T-helper 1 cell treated with Interleukin-12 subunit alpha and Interleukin-12 subunit beta and Interleukin-4 antibody, amounts not matched to agents 30 μg/mL and 1 μg/mL, for 36 hours (primary cell): ENCODE data around the gene DNAJC15.
"Not testable (repeated sequence)": the region's sequence is repeated elsewhere in the genome, so short reads cannot be mapped to it uniquely, and the experiment has no call there.

Experiments used
- H3K27ac Mint-ChIP-seq: one replicate; pipeline ENCODE4 v1.8.0; 2021; ENCODE audit warnings: mild to moderate bottlenecking, mixed read lengths
- H3K27me3 Mint-ChIP-seq: one replicate; pipeline ENCODE4 v1.8.0; 2021; ENCODE audit warnings: low read depth, mixed read lengths
- H3K36me3 Mint-ChIP-seq: one replicate; pipeline ENCODE4 v1.8.0; 2021; ENCODE audit warnings: low read depth, mixed read lengths
- H3K4me1 Mint-ChIP-seq: one replicate; pipeline ENCODE4 v1.8.0; 2021; ENCODE audit warnings: low read depth, mixed read lengths
- H3K4me3 Mint-ChIP-seq: one replicate; pipeline ENCODE4 v1.8.0; 2021; ENCODE audit warnings: mild to moderate bottlenecking, moderate library complexity, mixed read lengths
- H3K9me3 Mint-ChIP-seq: one replicate; pipeline ENCODE4 v1.8.0; 2021; ENCODE audit warnings: mixed read lengths

DNAJC15 gene

DNA sequence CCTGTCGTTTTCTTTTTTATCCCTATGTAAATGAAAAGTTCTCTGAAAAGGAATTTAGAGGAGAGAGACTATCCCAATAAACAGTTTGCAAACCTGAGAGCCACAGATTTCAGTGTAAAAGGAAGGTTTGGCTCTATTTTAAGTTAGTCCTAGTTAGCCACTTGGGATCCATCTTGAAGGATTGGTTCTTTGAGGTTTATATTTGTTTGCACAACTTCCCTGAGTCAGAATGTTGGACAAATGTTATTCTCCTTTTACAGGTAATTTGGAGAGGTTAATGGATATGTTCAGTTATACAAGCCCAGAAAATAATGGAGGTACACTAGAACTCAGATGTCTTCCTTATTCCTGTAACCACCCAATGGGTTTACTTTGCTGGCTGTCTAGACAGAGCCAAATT is 2.6 kb upstream of the DNAJC15 start:
- H3K4me3 Mint-ChIP-seq = no peak overlapping the region
- H3K27ac Mint-ChIP-seq = no peak overlapping the region
- H3K9me3 Mint-ChIP-seq = no peaks in the 10 kb centered on the region
- peaks cover 5% of the 10 kb centered on the region for H3K27me3 Mint-ChIP-seq
- H3K36me3 Mint-ChIP-seq = peaks cover 4% of the 10 kb centered on the region
- H3K4me1 Mint-ChIP-seq = peaks cover 13% of the 10 kb centered on the region

GRCh38 chr13:43021926-43022670 is 1.3 kb upstream of the DNAJC15 start:
- H3K4me3 Mint-ChIP-seq = no peak overlapping the region
- H3K27ac Mint-ChIP-seq = no peak overlapping the region
- H3K9me3 Mint-ChIP-seq = no peaks in the 10 kb centered on the region
- H3K36me3 Mint-ChIP-seq = peaks cover 4% of the 10 kb centered on the region
- peaks cover 13% of the 10 kb centered on the region for H3K4me1 Mint-ChIP-seq
- H3K27me3 Mint-ChIP-seq = no peaks in the 10 kb centered on the region

DNA sequence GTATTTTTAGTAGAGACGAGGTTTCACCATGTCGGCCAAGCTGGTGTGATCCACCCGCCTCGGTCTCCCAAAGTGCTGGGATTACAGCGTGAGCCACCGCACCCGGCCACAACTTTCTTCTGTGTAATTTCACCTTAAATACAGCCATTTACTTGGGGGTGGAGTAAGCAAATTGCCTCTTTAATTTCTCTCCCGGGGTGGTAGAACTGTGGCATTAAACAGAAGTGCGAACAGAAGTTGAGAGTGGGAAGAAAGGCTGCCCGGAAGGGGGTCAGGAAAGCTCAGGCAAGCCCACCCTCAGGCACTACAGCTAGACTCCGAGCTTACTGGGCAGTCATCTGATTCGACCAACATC is 475 bp upstream of the DNAJC15 start:
- Mint-ChIP-seq H3K4me3 (peak overlapping the region; percentile 93), H3K36me3 (peaks cover 4% of the 10 kb centered on the region), H3K27ac (peak overlapping the region; percentile 94), H3K9me3 (no peaks in the 10 kb centered on the region), H3K27me3 (no peaks in the 10 kb centered on the region), H3K4me1 (peaks cover 13% of the 10 kb centered on the region)

GRCh38 chr13:43026262-43026661 is 2.9 kb downstream of the DNAJC15 start:
- Mint-ChIP-seq H3K27me3 (no peaks in the 10 kb centered on the region), H3K4me3 (no peak overlapping the region), H3K9me3 (no peaks in the 10 kb centered on the region), H3K4me1 (peaks cover 27% of the 10 kb centered on the region), H3K36me3 (peaks cover 17% of the 10 kb centered on the region), H3K27ac (no peak overlapping the region)

GRCh38 chr13:43030548-43030947 is 7.2 kb downstream of the DNAJC15 start:
- Mint-ChIP-seq H3K27ac (no peak overlapping the region), H3K4me1 (peaks cover 21% of the 10 kb centered on the region), H3K9me3 (no peaks in the 10 kb centered on the region), H3K36me3 (peaks cover 27% of the 10 kb centered on the region), H3K4me3 (no peak overlapping the region), H3K27me3 (no peaks in the 10 kb centered on the region)

GRCh38 chr13:43031881-43032280 is 8.5 kb downstream of the DNAJC15 start:
- peaks cover 21% of the 10 kb centered on the region for H3K4me1 Mint-ChIP-seq
- H3K4me3 Mint-ChIP-seq = no peak overlapping the region
- H3K36me3 Mint-ChIP-seq = peaks cover 27% of the 10 kb centered on the region
- no peaks in the 10 kb centered on the region for H3K9me3 Mint-ChIP-seq
- no peak overlapping the region for H3K27ac Mint-ChIP-seq
- H3K27me3 Mint-ChIP-seq = no peaks in the 10 kb centered on the region

- Mint-ChIP-seq H3K27me3 (no peaks in the 10 kb centered on the region), H3K4me3 (no peak overlapping the region), H3K9me3 (no peaks in the 10 kb centered on the region), H3K4me1 (peaks cover 21% of the 10 kb centered on the region), H3K36me3 (peaks cover 27% of the 10 kb centered on the region), H3K27ac (no peak overlapping the region)
Measured at GRCh38 chr13:43033038-43033437, 9.7 kb downstream of the DNAJC15 start.

DNA sequence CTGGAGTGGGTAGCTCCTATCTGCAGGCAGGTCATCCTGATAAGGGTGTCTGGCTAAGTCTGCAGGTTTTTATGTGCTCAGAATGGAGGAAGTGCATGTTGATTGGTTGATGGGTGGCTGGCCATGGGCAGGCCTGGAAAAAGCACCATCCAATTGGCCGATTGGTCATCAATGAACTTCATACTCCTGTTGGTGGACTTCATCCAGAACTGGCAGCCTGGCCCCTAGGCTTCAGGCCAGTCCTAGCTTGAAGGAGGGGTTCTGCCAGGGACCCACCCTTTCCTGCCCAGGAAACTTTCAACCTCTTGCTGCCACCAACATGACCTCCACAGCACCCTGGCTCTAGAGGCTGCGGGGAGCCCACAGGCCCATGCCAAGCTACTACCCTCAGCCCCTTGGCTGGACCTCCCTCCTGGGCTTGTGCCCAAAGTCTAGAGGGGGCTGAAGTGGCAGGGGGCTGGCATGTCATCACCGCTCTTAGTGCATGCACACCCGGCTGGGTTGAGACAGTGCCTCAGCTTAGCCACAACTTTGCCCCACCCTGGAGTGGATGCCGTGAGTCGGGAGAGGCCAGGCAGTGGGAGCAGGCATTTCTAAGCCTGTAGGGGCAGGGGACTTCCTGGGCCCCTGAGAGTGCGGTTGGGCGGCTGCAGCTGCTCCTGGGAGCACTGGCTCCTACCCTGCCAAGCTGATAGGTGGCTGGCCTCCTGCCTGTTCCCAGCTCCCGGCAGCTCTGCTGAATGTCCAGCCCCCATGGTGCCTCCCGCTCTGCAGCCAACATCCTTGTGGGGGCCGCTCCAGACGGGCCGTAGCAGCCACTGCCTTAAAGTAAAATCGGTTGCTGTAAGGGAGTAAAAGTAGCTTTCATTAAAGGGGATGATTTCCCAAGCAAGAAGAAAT is 13.2 kb downstream of the DNAJC15 start:
- no peaks in the 10 kb centered on the region for H3K9me3 Mint-ChIP-seq
- H3K4me1 Mint-ChIP-seq = peaks cover 9% of the 10 kb centered on the region
- no peak overlapping the region for H3K27ac Mint-ChIP-seq
- H3K27me3 Mint-ChIP-seq = no peaks in the 10 kb centered on the region
- peaks cover 17% of the 10 kb centered on the region for H3K36me3 Mint-ChIP-seq
- no peak overlapping the region for H3K4me3 Mint-ChIP-seq

GRCh38 chr13:43039966-43040365 is 16.6 kb downstream of the DNAJC15 start:
- no peak overlapping the region for H3K4me3 Mint-ChIP-seq
- H3K9me3 Mint-ChIP-seq = no peaks in the 10 kb centered on the region
- no peaks in the 10 kb centered on the region for H3K27me3 Mint-ChIP-seq
- H3K27ac Mint-ChIP-seq = no peak overlapping the region
- H3K36me3 Mint-ChIP-seq = peaks cover 17% of the 10 kb centered on the region
- peaks cover 21% of the 10 kb centered on the region for H3K4me1 Mint-ChIP-seq

GRCh38 chr13:43040581-43041368 is 17.4 kb downstream of the DNAJC15 start:
- not testable (repeated sequence) for H3K4me3 Mint-ChIP-seq, H3K27ac Mint-ChIP-seq, H3K9me3 Mint-ChIP-seq, H3K27me3 Mint-ChIP-seq
- peaks cover 17% of the 10 kb centered on the region for H3K36me3 Mint-ChIP-seq
- peaks cover 23% of the 10 kb centered on the region for H3K4me1 Mint-ChIP-seq

DNA sequence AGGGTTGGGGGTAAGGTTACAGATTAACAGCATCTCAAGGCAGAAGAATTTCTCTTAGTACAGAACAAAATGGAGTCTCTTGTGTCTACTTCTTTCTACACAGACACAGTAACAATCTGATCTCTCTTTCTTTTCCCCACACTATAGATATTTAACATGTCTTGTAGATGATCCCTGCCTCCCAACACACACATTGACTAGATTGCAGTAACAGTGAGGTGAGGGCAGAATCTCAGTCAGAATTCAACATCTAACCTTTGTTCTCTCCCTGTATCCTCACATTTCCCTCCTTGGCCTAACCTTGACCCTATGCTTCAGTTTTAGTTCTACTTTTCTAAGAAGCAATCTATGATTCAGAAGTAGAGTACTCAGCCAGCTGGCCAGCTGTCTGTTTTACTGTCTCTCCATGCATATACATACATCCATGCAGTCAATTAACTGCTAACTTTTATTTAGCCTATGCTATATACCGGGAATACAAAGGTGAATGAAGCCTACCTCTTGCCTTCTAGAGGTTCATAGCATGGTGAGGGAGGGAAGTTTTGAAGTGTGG is 18.1 kb downstream of the DNAJC15 start:
- Mint-ChIP-seq H3K9me3 (no peaks in the 10 kb centered on the region), H3K27ac (no peak overlapping the region), H3K27me3 (no peaks in the 10 kb centered on the region), H3K4me1 (peaks cover 28% of the 10 kb centered on the region), H3K36me3 (peaks cover 21% of the 10 kb centered on the region), H3K4me3 (no peak overlapping the region)

DNA sequence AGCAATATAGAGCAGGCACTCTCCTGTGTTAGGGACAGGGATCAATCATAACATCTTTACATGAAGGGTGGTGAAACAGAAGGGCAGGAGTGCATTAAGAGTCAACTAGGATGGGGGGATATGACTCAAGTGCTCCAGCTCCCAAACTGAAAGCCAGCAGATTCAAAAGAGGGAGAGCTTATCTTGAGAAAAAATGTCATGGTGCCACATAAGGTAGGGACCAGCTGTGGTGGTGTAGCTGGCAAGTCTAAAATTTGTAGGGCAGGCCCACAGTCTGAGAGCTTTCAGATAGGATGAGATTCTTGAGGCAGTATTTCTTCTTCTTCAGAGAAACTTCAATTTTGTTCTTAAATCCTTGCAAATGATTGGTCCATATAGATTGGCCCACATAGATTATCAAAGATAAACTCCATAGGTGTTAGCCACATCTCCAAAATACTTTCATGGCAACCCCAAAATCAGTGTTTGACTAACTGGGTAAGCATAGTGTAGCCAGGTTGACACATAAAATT is 19.1 kb downstream of the DNAJC15 start:
- no peak overlapping the region for H3K27ac Mint-ChIP-seq
- H3K4me1 Mint-ChIP-seq = peaks cover 30% of the 10 kb centered on the region
- no peaks in the 10 kb centered on the region for H3K27me3 Mint-ChIP-seq
- H3K4me3 Mint-ChIP-seq = no peak overlapping the region
- peaks cover 25% of the 10 kb centered on the region for H3K36me3 Mint-ChIP-seq
- no peaks in the 10 kb centered on the region for H3K9me3 Mint-ChIP-seq

- Mint-ChIP-seq H3K27me3 (no peaks in the 10 kb centered on the region), H3K4me1 (peaks cover 40% of the 10 kb centered on the region), H3K4me3 (peak overlapping the region; percentile 20), H3K9me3 (no peaks in the 10 kb centered on the region), H3K36me3 (peaks cover 25% of the 10 kb centered on the region), H3K27ac (peak overlapping the region; percentile 62)
Measured at GRCh38 chr13:43044720-43045301, 21.4 kb downstream of the DNAJC15 start.

DNA sequence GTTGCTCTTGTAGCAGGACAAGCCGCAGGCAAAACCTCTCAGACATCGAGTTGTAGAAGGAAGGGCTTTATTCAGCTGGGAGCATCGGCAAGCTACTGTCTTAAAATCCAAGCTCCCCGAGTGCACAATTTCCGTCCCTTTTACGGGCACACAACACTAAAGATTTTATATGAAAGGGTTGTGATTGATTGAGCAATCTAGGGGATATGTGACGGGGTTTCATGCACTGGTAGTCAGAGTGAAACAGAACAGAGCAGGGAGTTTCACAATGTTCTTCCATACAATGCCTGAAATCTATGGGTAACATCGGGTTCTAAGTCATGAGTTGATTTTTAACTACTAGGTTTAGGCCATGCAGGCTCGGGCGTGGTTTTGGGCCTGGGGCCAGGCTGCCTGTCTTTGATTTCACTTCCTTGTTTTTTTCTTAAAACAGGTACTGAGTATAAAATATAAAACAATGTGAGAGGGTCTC is 22.0 kb downstream of the DNAJC15 start:
- peaks cover 23% of the 10 kb centered on the region for H3K36me3 Mint-ChIP-seq
- H3K27me3 Mint-ChIP-seq, H3K9me3 Mint-ChIP-seq: not testable (repeated sequence)
- peak overlapping the region; percentile 62 for H3K27ac Mint-ChIP-seq
- peaks cover 41% of the 10 kb centered on the region for H3K4me1 Mint-ChIP-seq
- peak overlapping the region; percentile 20 for H3K4me3 Mint-ChIP-seq
